Glutamatergic neuron (in vitro differentiated cells): Measurements from ENCODE around the gene FA2H. TPM values are rescaled to one million over a fixed set of nuclear protein-coding genes. Genes with fewer than 3 reads are reported as not detected.
"Not testable (repeated sequence)": the region's sequence is repeated elsewhere in the genome, so short reads cannot be mapped to it uniquely, and the experiment has no call there.

ENCODE experiments used
- DNase-seq: peaks from one replicate; pipeline ENCODE4 v3.0.0; 2022
- H3K27ac Mint-ChIP-seq: one replicate; pipeline ENCODE4 v1.8.0; 2020; ENCODE audit warnings: mild to moderate bottlenecking, mixed read lengths, inconsistent platforms; ENCODE audit not compliant: unreplicated experiment
- H3K27me3 Mint-ChIP-seq: one replicate; pipeline ENCODE4 v1.8.0; 2020; ENCODE audit warnings: mild to moderate bottlenecking, moderate library complexity, mixed read lengths, inconsistent platforms; ENCODE audit not compliant: unreplicated experiment
- H3K36me3 Mint-ChIP-seq: one replicate; pipeline ENCODE4 v1.8.0; 2020; ENCODE audit warnings: mild to moderate bottlenecking, mixed read lengths, inconsistent platforms; ENCODE audit not compliant: unreplicated experiment
- H3K4me1 Mint-ChIP-seq: one replicate; pipeline ENCODE4 v1.8.0; 2020; ENCODE audit warnings: mild to moderate bottlenecking, low read depth, mixed read lengths, inconsistent platforms; ENCODE audit not compliant: unreplicated experiment
- H3K4me3 Mint-ChIP-seq: one replicate; pipeline ENCODE4 v1.8.0; 2020; ENCODE audit warnings: mild to moderate bottlenecking, mixed read lengths, inconsistent platforms; ENCODE audit not compliant: unreplicated experiment
- H3K9me3 Mint-ChIP-seq: one replicate; pipeline ENCODE4 v1.8.0; 2020; ENCODE audit warnings: mild to moderate bottlenecking, moderate library complexity, mixed read lengths, inconsistent platforms; ENCODE audit not compliant: unreplicated experiment
- CTCF ChIP-seq: fragments of 200-600 bp; sonication (generic); IDR thresholded peaks from one replicate; pipeline ENCODE4 v1.5.0; 2021; ENCODE audit not compliant: partially characterized antibody, unreplicated experiment
- total RNA-seq: library from RNA; stranded (reverse); fragmentation: NEBNext Ultra II Directional; extraction: Animal tissue kit (Norgen Biotek cat#: 25700); gene quantifications from one replicate; pipeline ENCODE4 v1.2.1, GENCODE V29; 2021; ENCODE audit not compliant: unreplicated experiment

FA2H gene
- total RNA-seq, 1 donor from 2014 or later = not detected

GRCh38 chr16:74725651-74726455 is 48.8 kb downstream of the FA2H start:
- H3K27me3 Mint-ChIP-seq = peaks cover 2% of the 10 kb centered on the region
- H3K27ac Mint-ChIP-seq = no peak overlapping the region
- DNase-seq = no peak
- peaks cover 4% of the 10 kb centered on the region for H3K9me3 Mint-ChIP-seq
- H3K4me1 Mint-ChIP-seq = no peaks in the 10 kb centered on the region
- TF ChIP-seq CTCF = no peak
- H3K36me3 Mint-ChIP-seq = peaks cover 5% of the 10 kb centered on the region
- H3K4me3 Mint-ChIP-seq = no peak overlapping the region

GRCh38 chr16:74724820-74725549 is 49.6 kb downstream of the FA2H start:
- H3K9me3 Mint-ChIP-seq = peaks cover 4% of the 10 kb centered on the region
- peaks cover 5% of the 10 kb centered on the region for H3K36me3 Mint-ChIP-seq
- H3K4me1 Mint-ChIP-seq = no peaks in the 10 kb centered on the region
- H3K4me3 Mint-ChIP-seq = no peak overlapping the region
- no peak for DNase-seq
- no peak overlapping the region for H3K27ac Mint-ChIP-seq
- H3K27me3 Mint-ChIP-seq = peaks cover 2% of the 10 kb centered on the region
- no peak for TF ChIP-seq CTCF

GRCh38 chr16:74723256-74723655 is 51.4 kb downstream of the FA2H start:
- peaks cover 3% of the 10 kb centered on the region for H3K27me3 Mint-ChIP-seq
- H3K36me3 Mint-ChIP-seq = peaks cover 5% of the 10 kb centered on the region
- H3K4me1 Mint-ChIP-seq = no peaks in the 10 kb centered on the region
- no peak for DNase-seq
- peaks cover 4% of the 10 kb centered on the region for H3K9me3 Mint-ChIP-seq
- no peak for TF ChIP-seq CTCF
- no peak overlapping the region for H3K4me3 Mint-ChIP-seq
- H3K27ac Mint-ChIP-seq = no peak overlapping the region

GRCh38 chr16:74722156-74722555 is 52.5 kb downstream of the FA2H start:
- H3K36me3 Mint-ChIP-seq, H3K4me3 Mint-ChIP-seq, H3K4me1 Mint-ChIP-seq, H3K27ac Mint-ChIP-seq, DNase-seq, H3K9me3 Mint-ChIP-seq, H3K27me3 Mint-ChIP-seq: not testable (repeated sequence)

- no peak for TF ChIP-seq CTCF
- Mint-ChIP-seq H3K27me3 (peaks cover 5% of the 10 kb centered on the region), H3K4me3 (no peak overlapping the region), H3K4me1 (no peaks in the 10 kb centered on the region), H3K27ac (no peak overlapping the region), H3K9me3 (peaks cover 7% of the 10 kb centered on the region), H3K36me3 (peaks cover 3% of the 10 kb centered on the region)
- DNase-seq = no peak
These were observed 52.9 kb downstream of the FA2H start for GRCh38 chr16:74721716-74722115.
